Stimulated activated CD4-positive, alpha-beta T cell treated with anti-CD3 and anti-CD28 coated beads, Interleukin-1b, Interleukin-23, amount 100 ng/mL, for 24 hours (primary cell): ENCODE data around the gene CHMP3.
"Not testable (repeated sequence)": the region's sequence is repeated elsewhere in the genome, so short reads cannot be mapped to it uniquely, and the experiment has no call there.

Source experiments
- DNase-seq, 4 experiments: peaks; one replicate each; pipeline ENCODE4 v3.0.0-alpha.2; 2020; ENCODE audit warnings: low read depth in 4 of 4, low spot score in 1 of 4

Gene CHMP3

GRCh38 chr2:86512892-86513291 lies 50.4 kb downstream of the CHMP3 start:
- DNase-seq, result no peak

GRCh38 chr2:86512034-86512433 lies 51.2 kb downstream of the CHMP3 start:
- DNase-seq, result no peak

- DNase-seq, result no peak
Measured at GRCh38 chr2:86510436-86510933, 52.8 kb downstream of the CHMP3 start.

GRCh38 chr2:86507600-86507999 lies 55.6 kb downstream of the CHMP3 start:
- no peak for DNase-seq

GRCh38 chr2:86500325-86501083 lies 62.7 kb downstream of the CHMP3 start:
- DNase-seq, result no peak

- no peak for DNase-seq
Measured at GRCh38 chr2:86499326-86499725, 63.9 kb downstream of the CHMP3 start.

- DNase-seq, result no peak
Measured at GRCh38 chr2:86498468-86499260, 64.6 kb downstream of the CHMP3 start.

GRCh38 chr2:86496391-86496790 lies 66.9 kb downstream of the CHMP3 start:
- DNase-seq, result not testable (repeated sequence)

- no peak for DNase-seq
Measured at GRCh38 chr2:86492048-86492453, 71.2 kb downstream of the CHMP3 start.

GRCh38 chr2:86491088-86491487 lies 72.2 kb downstream of the CHMP3 start:
- no peak for DNase-seq

- DNase-seq, result no peak
Measured at GRCh38 chr2:86490245-86490644, 73.0 kb downstream of the CHMP3 start.

- DNase-seq, result no peak
Measured at GRCh38 chr2:86489542-86489941, 73.7 kb downstream of the CHMP3 start.

GRCh38 chr2:86488561-86489250 lies 74.5 kb downstream of the CHMP3 start:
- no peak for DNase-seq

GRCh38 chr2:86487062-86487461 lies 76.2 kb downstream of the CHMP3 start:
- DNase-seq, result no peak

- DNase-seq, result no peak
Measured at GRCh38 chr2:86485802-86486201, 77.4 kb downstream of the CHMP3 start.

GRCh38 chr2:86485103-86485502 lies 78.1 kb downstream of the CHMP3 start:
- no peak for DNase-seq

GRCh38 chr2:86484385-86484784 lies 78.9 kb downstream of the CHMP3 start:
- DNase-seq, result no peak

GRCh38 chr2:86482034-86482433 lies 81.2 kb downstream of the CHMP3 start:
- DNase-seq, result peak in 1 of 4 experiments; percentile 4

GRCh38 chr2:86480105-86480504 lies 83.1 kb downstream of the CHMP3 start:
- DNase-seq, result no peak

GRCh38 chr2:86477349-86477748 lies 85.9 kb downstream of the CHMP3 start:
- DNase-seq, result no peak

- no peak for DNase-seq
Measured at GRCh38 chr2:86476918-86477317, 86.3 kb downstream of the CHMP3 start.

GRCh38 chr2:86476092-86476491 lies 87.2 kb downstream of the CHMP3 start:
- no peak for DNase-seq
